Epithelial cell of proximal tubule (primary cell): ENCODE results near the gene LKAAEAR1. TPM values are rescaled to one million over a fixed set of nuclear protein-coding genes. Genes with fewer than 3 reads are reported as not detected.

Source experiments
- DNase-seq: peaks from one replicate; pipeline ENCODE4 v3.0.0-alpha.2; 2011; ENCODE audit warnings: low read depth
- H3K4me3 ChIP-seq: 2 replicates; pipeline ENCODE4 v1.5.1; 2011; ENCODE audit warnings: low read depth, mild to moderate bottlenecking, low read length
- total RNA-seq: library from RNA; depleted of rRNA; stranded (reverse); fragments of >200 nt; gene quantifications from 2 replicates; pipeline ENCODE4 v1.2.3, GENCODE V29; 2015
- TF ChIP-seq, protein P1 (sequence below): conservative IDR thresholded peaks from 2 replicates; pipeline ENCODE4 v1.5.1; 2012; ENCODE audit warnings: low read depth, mild to moderate bottlenecking, low read length

LKAAEAR1 gene
- total RNA-seq, 1 donor from 2014 or later, result not detected

DNA sequence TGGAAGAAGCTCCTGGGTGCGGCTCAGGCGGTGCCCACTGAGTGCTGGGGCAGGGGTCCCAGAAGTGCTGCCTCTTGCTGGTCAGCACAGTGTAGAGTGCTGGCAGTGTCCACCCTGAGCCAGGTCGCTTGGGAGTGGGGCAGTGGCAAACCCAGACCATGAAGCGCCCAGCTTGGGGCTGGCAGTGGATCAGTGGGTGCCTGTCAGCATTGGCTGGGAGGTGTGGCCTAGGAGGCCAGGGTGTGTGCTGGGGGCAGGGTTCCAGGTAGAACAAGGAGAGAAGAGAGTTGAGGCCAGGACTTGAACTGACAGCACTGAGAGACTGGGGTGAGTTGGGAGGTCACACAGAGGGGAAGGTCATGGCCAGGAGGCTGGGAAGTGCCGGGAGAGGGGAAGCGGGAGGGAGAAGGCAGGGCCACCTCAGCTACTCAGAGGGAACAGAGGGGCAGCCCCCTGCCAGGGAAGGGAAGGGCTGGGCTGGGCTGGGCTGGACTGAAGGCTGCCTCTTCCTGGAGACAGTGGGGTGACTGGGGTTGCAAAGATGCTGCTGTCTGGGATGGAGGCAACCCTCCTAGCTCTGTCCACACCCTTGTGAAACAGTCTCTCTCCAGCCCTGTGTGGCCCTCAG, 17.1 kb downstream of the LKAAEAR1 start:
- TF ChIP-seq, protein P1, sequence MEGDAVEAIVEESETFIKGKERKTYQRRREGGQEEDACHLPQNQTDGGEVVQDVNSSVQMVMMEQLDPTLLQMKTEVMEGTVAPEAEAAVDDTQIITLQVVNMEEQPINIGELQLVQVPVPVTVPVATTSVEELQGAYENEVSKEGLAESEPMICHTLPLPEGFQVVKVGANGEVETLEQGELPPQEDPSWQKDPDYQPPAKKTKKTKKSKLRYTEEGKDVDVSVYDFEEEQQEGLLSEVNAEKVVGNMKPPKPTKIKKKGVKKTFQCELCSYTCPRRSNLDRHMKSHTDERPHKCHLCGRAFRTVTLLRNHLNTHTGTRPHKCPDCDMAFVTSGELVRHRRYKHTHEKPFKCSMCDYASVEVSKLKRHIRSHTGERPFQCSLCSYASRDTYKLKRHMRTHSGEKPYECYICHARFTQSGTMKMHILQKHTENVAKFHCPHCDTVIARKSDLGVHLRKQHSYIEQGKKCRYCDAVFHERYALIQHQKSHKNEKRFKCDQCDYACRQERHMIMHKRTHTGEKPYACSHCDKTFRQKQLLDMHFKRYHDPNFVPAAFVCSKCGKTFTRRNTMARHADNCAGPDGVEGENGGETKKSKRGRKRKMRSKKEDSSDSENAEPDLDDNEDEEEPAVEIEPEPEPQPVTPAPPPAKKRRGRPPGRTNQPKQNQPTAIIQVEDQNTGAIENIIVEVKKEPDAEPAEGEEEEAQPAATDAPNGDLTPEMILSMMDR, result no peak
- H3K4me3 ChIP-seq, result no peak overlapping the region
- DNase-seq, result no peak

DNA sequence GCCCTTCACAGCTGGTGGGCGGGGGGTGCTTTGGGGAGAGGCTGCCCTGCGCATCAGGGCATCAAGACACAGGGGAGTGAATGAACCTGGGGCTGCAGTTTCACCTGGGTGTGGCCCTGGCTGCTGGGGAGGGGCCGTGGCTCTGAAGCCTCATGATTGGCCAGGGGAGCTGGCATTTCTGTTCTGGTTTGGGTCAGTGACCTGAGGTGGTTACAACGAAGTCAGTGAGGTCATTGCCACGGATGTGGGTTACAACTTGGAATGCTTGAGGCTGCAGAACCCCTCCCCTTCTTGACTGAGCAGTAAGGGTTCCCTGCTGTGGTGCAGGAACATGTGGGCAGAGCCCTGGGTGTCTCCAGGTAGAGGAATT, 18.2 kb downstream of the LKAAEAR1 start:
- TF ChIP-seq, protein P1, result no peak
- DNase-seq, result peak; percentile 49
- no peak overlapping the region for H3K4me3 ChIP-seq

DNA sequence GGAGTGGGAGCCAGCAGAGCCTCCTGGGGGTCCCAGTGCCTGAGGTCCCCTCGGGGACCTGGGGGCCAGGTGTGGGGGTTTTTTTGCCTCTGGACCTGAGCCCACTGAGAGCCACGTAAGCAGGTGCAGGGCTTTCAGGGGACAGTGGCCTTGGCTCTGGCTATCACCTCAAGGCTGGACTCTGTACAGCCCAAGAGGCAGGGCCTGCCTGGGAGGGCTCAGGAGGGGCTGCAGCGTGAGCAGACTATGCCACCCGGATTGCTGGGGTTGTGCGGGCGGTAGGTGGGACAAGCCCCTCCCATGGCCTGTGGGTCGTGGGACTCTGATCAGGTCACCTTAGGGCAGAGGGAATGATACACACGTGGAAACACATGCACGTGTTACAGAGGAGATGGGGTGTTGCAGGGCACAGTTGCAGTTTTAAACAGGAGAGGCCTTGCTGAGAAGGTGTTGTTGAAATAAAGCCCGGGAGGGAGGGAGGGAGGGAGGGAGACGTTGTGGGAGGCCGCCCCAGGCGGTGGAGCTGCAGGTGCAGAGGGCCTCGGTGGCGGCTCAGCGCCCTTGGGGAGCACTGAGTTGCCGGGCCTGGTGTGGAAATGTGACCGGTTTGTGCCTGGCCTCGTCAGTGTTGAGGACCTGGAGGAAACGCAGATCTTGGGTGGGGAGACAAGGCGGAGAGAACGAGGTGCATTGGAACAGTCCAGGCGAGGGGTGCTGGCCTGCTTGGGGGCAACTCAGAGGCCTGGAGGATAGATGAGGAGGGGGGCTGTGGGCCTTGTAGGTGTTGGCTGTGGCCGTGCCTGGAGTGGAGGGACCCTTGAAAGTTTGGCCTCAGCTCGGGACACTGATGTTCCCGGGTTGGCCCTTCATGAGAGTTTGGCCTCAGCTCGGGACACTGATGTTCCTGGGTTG, 18.9 kb downstream of the LKAAEAR1 start:
- no peak overlapping the region for H3K4me3 ChIP-seq
- TF ChIP-seq, protein P1, result no peak
- no peak for DNase-seq

DNA sequence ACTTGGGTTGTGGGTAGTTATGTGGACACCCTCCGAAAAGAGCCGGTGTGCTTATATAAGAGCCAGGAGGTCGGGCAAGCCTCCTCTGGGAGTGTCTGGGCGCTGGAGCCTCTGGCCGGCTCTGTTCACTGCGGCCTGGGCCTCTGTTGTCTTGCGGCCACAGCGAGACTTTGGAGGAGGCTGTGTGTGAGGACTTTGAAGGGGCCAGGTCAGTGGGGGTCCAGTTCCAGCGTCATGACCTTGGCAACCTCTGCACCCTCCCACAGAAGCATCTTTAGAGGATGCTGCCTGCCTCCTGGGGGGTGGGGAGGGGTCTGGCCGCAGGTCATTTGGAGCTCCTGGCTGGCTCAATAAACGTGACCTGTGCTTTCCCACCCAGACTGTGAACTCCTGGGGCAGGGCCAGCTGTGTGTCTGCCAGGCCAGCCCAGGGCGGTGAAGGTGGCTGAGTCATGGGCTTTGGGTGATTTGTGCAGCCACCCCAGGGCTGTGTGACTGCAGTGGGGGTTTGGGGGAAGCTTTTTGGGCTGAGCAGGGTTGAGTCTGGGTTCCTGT, 20.0 kb downstream of the LKAAEAR1 start:
- no peak for DNase-seq
- TF ChIP-seq, protein P1, result no peak
- peak overlapping the region; percentile 86 for H3K4me3 ChIP-seq

DNA sequence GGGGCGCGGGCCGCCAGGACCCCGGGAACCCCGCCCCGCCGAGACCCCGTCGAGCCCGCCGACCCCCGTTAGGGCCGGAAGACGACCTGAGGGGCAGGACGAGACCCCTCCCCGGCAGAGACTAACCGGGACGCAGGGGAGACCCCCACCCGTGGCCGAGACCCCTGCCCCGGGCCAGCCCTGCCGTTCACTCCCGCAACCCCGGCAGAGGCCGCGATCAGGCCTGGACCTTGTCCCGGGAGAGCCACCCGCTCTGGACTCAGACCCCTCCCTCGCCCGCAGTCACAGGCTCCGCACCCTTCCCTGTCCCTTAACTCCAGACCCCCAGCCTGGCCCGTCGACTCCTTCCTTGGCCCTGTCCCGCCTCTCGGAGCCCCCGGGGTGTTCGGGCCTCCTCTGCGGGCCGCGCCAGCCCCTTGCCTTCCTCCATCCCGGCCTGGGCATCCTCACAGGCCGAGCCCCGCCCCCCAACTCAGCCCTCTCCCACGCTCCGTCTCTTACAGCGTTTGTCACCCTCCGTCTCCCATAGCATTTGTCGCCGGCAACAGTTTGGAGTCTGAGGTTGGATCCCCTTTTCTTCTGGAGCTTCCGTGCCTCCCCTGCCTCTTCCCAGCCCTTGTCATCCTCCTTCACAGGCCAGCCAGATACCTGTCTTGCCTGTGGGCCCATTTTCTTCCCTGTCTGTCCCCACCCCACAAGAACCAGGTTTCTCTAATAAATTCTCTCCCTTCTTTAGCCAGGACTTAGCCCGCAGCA, 20.6 kb downstream of the LKAAEAR1 start:
- DNase-seq, result no peak
- TF ChIP-seq, protein P1, result no peak
- H3K4me3 ChIP-seq, result peak overlapping the region; percentile 86

DNA sequence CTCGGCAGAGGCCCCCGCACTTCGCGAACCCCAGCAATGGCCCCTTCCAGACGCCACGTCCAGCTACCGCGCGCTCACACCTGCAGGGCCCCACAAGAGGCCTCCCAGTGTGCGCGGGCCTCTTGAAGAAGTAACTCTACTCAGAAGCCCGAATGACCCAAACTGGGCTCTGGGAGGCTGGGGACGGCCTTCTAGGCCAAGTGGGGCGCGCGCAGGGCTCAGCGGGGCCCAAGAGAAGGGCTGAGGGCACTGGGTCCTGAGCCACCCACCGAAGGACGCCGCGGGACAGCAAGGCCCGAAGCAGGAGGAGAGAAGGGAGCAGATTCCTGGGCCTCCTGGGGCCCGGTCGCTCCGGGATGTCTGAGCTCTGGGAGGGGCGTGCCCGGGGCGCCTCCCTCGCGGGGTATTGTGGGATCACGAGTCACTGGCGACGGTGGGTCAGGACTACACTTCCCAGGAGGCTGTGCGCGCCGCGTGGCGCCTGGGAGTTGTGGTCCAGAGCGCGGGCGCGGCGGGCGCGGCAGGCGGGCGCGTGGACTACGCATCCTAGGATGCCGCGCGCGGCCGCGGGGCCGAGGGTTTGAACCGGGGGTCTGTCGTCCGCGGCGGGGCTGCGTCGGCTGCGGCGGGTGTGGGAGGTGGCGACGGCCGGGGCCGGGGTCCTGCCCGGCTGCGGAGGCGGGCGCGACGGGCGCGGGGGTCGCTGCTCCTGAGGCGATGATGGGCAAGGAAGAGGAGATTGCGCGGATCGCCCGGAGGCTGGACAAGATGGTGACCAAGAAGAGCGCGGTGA, 21.4 kb downstream of the LKAAEAR1 start, which contains the start of gene TCEA2:
TCEA2 (plus strand) TSS at position 603 of the 793 bp plus-strand sequence; CDS start at position 718, 115 bp downstream.
- TF ChIP-seq, protein P1, result no peak
- peak; percentile 55 for DNase-seq
- peak within 1 kb of the TSS; percentile 86 for H3K4me3 ChIP-seq
